HG03039 (cell line): Measurements from ENCODE around the gene MPRIP.
"Not testable (repeated sequence)": the region's sequence is repeated elsewhere in the genome, so short reads cannot be mapped to it uniquely, and the experiment has no call there.

Source experiments
- ATAC-seq: cut with Tn5 transposase; IDR thresholded peaks from one replicate; pipeline ENCODE4 v1.9.1; 2021; ENCODE audit warnings: mild to moderate bottlenecking, moderate library complexity; ENCODE audit not compliant: unreplicated experiment

Gene MPRIP

DNA sequence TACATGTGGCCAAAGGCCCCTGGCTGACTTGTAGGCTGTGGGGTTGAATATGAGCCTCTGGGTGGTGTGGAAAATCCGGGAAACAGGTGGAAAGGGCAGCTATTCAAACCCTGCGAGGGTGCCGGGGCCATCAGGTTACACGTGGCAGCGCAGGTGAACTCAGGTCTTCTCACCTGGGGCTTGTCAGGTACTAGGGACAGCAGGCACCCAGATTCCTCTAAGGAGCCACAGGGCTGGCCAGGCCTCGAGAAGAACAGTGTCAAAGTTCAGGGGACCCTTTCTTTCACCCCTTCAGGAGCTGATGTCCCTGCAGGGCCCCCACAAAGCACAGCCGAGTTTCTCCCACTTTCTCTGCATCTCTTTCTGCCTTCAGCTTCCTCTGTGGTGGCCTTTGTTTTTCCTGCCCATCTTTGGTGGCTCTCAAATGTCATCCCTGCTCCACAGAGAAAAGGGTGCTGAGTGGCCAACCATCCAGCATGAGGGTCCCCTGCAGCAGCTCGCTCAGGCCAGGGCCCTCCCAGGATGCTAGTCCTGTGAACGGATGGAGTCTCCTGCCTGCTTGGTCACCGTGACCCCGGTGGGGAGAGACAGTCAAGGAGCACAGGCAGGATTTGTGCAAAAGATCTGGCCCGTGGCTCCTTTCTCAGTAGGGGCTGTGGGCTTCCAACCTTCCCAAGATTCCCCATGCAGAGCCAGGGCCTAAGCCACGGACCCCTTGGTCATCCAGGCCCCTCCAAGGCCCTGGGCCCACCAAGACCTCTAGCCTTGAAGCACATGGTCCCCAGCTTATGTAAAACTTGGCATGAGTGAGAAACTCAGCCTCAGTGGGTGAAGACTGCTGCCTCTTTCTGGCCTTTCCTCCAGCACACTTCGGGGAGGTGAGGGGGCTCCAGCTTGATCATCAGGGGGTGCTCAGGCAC is 28.2 kb upstream of the MPRIP start:
- ATAC-seq, result not testable (repeated sequence)

- not testable (repeated sequence) for ATAC-seq
Measured at GRCh38 chr17:17014748-17015124, 27.5 kb upstream of the MPRIP start.

GRCh38 chr17:17015230-17015629 is 27.0 kb upstream of the MPRIP start:
- no peak for ATAC-seq

DNA sequence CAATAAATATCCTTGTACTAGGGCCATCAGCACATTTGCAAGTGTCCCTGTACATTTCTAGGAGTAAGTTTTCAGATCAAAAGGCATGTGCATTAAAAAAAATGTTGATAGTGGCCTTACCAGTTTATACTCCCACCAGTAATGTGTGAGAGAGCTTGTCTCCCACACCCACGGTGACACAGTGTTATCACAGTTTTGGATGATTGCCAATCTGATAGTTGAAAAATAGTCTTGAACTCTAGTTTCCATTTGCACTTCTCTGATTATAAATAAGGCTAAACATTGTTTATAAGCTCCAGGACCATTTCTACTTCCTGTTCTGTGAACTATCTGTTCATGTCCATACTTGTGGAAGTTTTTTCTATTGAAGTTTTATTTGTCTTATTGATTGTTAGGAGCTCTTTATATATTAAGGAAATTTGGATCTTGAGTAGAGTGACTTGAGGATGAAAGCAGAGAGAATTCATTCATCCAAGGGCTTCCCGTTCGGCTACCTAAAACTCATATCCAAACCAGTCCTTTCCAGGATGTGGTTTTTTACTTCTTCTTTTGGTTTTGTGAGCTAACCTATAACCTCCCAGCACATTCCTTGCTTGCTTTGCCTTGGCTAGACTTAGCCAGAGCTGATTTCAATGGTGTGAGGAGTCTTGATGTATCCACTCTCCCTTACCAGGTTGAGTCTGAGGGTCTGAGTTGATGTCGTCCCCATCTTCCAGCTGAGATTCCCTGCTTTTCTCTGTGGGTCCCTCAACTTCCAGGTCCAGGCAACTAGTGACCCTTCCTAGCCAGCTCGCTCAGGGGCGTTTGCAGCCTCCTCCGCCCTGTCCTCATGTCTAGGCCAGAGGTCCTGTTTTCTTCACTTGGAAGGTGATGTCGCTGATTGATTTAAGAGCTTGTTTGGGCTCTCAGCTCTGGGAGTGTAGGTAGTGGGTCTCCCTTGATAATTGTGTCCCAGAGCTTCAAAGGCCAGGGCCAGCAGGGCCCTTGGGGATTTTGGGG is 25.8 kb upstream of the MPRIP start:
- not testable (repeated sequence) for ATAC-seq

DNA sequence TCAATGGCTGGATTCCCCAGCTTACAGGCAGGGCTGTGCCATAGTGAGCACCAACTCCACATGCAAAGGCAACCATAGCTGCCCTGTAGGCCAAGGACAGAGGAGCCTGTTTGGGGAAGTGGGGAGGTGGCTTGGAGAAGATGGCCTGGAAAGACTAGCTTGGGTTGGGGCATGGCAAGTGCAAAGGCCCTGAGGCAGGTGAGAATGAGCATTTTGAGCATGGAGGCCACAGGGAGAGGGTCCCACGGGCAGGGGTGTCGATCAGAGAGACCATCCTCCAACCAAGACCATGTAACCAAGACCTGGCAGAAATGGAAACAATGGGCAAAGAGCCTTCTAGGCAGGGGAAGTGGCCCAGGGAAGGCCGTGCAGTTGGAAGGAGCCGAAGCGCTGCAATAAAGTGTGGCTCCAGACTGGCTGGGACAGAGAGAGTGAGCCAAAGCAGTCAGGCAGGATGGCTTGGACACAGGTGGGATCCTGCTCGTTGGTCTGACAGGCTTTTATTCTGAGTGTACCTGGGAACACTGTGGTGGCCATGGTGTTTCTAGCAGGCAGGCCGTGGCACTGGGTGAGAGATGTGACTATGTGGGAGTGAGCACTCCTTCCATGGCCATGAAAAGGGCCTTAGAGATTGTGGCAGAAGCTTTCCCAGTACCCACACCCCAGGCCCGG is 24.8 kb upstream of the MPRIP start:
- ATAC-seq, result no peak

DNA sequence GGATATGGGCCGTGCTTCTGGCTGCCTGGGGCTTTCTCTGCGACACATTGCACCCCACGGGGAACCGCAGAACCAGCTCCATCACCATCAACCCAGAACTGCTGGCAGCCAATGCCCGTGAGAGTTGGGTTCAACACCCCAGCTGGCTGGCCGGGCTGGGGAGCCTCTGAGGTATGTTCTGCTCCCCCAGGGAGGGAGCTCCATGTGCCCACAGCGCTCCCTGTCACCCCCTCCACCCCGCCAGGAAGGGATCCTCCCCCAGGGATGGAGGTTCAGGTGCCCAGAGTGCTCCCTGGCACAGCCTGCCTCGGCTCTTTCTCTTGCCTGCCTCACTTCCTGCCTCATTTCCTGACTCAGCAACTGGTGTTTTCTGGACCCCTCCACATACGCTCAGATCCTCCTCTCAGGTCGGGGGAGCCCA is 24.2 kb upstream of the MPRIP start:
- ATAC-seq, result no peak

DNA sequence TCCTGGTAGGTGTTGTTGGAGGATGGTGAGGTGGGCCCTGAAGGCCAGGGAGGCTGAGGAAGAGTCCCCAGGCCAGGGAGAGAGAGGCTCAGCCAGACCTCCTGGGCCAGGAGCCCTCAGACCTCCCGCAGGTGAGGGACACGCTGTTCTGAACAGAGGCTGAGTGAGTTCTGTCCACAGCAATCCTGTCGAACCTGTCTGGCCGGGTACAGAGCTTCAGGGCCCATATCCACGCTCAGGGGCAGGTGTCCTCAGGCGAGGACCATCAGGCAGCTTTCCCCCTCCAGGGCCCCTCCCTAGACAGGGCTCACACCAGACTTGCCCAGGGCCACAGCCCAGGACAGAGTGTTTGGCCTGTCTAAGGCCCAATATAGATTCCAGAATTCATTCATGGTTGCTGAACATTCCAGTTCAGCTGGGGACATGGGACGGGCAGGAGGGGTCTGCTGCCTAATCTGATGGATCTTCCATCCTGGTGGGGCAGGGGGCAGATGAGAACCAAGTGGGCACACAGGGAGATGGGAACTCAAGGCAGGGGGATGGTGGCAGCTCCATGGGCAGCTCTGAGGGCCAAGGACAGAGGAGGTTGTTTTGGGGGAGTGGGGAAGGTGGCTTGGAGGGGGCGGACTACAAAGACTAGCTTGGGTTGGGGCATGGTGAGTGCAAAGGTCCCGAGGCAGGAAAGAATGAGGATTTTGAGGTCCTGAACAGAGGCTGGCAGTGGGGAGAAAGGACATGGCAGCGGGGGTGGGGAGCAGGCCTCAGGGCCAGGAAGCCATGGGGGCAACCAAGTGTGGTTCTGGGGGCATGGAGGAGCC is 23.4 kb upstream of the MPRIP start:
- no peak for ATAC-seq

DNA sequence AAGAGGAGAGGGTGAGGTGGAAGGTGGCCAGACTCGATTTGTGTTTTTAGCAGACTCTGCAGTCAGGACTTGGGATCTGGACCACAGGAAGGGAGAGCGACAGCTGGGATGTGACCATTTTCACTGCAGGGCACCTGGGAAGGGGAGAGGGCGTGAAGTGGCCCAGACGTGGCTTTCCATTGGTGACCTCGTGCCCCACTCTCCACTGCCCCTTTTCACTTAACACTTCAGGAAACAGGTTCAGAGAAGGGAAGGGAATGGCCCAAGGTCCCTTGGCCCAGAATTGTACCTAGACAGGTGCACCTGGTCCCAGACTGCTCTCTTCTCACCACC is 22.9 kb upstream of the MPRIP start:
- ATAC-seq, result no peak

DNA sequence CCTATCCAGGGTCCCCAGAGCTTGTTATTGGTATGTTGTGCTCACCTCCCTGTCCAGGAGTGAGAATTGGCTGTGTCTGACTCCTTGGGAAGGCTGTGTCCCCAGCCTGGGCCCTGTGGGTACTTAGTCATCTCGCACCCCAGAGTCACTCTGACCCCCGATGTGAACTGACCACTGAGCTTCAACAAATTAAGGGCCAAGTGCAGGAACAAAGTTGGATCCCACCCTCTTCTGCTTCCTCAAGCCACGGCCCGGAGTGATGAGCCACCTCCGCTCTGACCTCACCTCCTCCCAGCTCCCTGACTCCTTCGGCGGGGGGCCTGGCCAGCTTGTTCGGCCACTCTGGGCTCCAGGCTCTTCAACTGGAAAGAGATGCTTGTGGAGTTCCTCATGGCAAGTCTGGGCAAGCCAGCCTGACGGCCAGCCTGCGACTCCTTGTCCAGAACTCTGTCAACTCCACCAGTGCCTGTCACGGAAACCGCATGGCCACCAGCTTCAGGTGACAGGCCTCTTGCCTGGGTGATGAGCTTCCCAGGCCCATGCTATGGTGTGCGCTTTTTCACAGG is 22.3 kb upstream of the MPRIP start:
- ATAC-seq, result no peak

DNA sequence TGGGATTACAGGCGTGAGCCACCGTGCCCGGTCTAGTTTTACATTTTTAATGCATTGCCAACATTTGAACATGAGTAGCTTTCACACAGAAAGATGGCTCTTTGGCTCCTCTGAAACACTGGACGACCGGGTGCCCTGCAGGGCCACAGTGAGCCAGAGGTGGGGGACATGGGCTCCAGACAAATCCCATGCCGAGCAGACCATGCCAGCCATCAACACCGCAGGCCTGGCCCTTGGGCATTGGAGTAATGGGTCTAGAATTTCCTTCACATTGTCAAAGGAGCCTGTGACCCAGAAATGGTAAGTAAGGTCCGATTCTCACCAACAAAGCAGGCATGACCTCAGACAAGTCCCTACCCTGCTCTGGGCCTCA is 21.4 kb upstream of the MPRIP start:
- ATAC-seq, result no peak

GRCh38 chr17:17021194-17021863 is 20.9 kb upstream of the MPRIP start:
- ATAC-seq, result no peak

DNA sequence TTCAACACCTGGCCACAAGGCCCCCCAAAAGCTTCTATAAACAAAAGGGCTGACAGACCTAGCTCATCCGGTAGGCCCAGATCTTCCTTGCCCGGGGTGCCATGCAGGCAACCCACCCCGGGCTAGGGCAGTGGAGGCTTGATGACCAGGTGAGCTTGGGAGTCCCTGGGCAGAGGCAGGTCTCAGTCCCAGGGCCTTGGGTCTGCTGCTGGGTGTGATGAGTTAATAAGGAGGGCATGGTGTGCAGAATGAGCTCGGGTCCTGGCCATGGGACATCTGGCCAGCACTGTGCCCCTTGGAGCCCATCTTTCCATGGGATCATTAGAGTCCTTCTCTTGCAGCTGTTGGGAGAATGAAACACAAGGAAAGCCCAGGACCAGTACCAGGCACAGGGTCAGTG is 20.2 kb upstream of the MPRIP start:
- no peak for ATAC-seq

- no peak for ATAC-seq
Measured at GRCh38 chr17:17022456-17022855, 19.8 kb upstream of the MPRIP start.

- ATAC-seq, result no peak
Measured at GRCh38 chr17:17024778-17025300, 17.4 kb upstream of the MPRIP start.

- no peak for ATAC-seq
Measured at GRCh38 chr17:17025621-17026020, 16.6 kb upstream of the MPRIP start.

GRCh38 chr17:17026163-17026562 is 16.1 kb upstream of the MPRIP start:
- ATAC-seq, result no peak

- ATAC-seq, result no peak
Measured at GRCh38 chr17:17027442-17028058, 14.7 kb upstream of the MPRIP start.

DNA sequence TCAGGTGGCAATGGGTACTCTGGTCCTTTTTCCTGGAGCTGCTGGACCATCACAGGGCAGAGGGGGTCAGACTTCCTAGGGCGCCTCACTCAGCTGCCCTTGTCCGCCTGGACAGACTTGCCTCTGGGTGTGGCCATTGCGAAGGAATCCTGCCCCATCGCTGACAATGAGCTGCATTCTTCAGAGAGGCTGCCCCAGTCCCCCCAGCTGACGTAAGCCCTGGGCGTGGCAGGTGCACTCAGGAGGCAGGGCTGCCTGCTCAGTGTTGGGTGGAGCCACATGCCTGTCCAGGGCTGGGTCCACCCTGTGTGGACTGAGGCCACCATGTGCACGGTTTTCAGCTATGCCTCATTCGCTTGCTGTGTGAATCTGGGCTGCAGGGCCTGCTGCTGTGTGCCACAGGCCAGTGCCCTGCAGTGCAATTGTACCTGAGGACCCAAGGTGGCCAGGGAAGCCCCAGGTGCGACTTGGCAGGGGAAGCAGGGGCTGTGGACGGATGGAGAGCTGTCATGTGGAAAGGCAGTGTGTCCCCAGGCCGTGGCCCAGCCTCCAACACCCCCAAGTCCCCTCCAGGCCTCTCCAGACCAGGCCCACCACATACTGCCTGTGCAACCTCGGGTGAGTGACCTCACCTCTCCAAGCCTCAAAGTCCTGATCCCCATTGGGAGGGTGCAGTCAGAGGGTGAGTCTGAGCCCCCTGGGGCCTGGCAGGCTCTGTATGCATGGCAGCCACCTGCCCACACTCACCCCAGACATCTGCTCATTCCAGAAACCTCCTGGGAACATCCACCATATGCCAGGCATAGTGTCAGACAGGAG is 14.0 kb upstream of the MPRIP start:
- ATAC-seq, result no peak
